ENCODE results near the gene CELF4.

DNA sequence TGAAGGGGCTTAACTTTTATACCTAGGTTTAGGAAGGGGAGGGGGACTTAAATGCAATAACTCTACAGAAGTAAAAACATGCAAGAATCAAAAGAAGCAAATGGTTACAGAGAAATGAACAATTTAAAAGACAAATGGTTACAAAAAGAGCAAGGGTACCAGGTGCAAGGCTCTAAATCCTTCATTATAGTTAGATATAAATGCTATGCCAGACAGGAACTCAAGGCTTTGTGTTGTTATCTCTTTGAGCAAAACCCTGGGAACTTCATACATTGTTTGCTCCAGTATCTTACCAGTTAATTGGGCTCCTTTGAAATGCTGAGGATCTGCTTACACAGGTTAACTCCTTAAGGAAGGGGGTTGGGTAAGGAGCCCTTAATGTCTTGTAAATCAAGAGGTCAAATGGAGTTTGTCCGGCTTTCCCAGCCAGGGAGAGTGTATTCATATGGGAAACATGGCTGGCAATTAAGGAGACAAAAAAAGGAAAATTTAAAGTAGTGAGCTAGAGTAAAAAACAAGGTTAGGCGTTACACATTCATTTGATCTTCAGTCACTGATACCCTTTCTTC, 347.5 kb downstream of the CELF4 start:
- no peak for TF ChIP-seq POLR2A (IDR thresholded peaks at IDR 0.05)
- no peak for TF ChIP-seq CTCF (IDR thresholded peaks at IDR 0.05)
